Hippocampal formation (tissue), 2 donors: ENCODE data around the gene AACS.
A peak's percentile ranks its signal among the peaks of the same experiment; 100 is the strongest.
"Not testable (repeated sequence)": the region's sequence is repeated elsewhere in the genome, so short reads cannot be mapped to it uniquely, and the experiment has no call there.

Experiments
- DNase-seq, 2 donors: peaks; one replicate each; lab custom pipeline; 2025; lab: John Stamatoyannopoulos, UW

The AACS gene

DNA sequence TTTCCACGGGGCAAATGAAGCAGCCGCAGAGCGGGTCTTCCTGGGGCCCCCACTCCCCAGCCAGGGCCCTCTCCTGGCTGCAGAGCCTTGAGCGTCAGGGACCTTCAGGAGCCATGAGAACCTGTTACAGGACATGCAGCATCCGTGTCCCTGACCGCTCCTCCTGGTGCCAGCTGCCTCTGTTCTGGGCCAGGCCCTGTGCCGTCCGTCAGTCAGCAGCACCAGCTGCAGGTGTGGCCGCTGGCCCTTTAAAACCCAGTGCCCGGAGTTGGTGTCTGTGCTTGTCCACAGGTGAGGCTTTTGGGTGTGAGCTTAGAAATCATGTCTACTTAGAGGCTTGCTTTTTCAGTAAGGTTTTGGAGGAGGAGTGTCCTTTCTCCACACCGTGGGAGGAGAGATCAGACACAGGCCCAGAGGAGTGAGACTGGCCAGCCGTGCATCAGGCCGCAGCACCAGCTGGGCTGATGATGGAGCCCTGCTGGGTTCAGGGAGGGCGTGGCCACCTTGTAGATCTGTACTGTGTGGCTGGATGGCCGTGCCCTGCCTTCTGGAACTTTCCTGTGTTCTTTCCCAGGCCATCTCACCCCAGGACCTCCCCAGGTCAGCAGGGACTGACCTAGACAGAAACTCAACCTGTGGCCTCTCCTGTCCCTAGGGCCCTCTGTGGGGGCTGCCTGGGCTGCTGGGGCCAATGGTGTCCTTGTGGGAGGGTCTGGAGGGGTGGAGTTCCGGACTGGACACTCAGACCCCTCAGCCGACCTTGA, 27.1 kb downstream of the AACS start:
- no peak for DNase-seq

- no peak for DNase-seq
These were observed 27.8 kb downstream of the AACS start for GRCh38 chr12:125092872-125093680.

GRCh38 chr12:125093681-125094330, 28.6 kb downstream of the AACS start:
- peak in 1 of 2 donors; percentile 26 for DNase-seq

- no peak for DNase-seq
These were observed 31.7 kb downstream of the AACS start for GRCh38 chr12:125096894-125097293.

DNA sequence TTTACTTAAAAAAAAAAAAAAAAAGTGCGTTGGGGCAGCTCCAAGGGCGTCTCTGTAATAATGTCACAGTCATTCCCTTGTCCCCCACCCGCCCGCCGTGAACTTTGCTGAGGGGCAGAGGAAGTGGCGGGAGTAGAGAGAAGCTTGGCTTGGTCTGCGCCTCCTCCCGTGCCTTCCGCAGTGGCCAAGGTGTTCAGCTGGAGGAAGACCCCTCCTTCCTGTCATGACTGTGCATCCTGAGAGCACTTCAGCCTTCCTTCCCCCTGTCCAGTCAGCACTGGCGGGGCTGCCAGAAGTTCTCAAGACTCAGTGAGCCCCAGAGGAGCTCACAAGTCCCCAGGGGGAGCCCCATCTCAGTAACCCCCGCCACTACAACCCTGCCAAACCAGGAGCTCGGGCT, 32.2 kb downstream of the AACS start:
- no peak for DNase-seq

GRCh38 chr12:125098676-125099408, 33.6 kb downstream of the AACS start:
- DNase-seq = no peak

GRCh38 chr12:125099409-125099782, 34.2 kb downstream of the AACS start:
- DNase-seq = no peak

DNA sequence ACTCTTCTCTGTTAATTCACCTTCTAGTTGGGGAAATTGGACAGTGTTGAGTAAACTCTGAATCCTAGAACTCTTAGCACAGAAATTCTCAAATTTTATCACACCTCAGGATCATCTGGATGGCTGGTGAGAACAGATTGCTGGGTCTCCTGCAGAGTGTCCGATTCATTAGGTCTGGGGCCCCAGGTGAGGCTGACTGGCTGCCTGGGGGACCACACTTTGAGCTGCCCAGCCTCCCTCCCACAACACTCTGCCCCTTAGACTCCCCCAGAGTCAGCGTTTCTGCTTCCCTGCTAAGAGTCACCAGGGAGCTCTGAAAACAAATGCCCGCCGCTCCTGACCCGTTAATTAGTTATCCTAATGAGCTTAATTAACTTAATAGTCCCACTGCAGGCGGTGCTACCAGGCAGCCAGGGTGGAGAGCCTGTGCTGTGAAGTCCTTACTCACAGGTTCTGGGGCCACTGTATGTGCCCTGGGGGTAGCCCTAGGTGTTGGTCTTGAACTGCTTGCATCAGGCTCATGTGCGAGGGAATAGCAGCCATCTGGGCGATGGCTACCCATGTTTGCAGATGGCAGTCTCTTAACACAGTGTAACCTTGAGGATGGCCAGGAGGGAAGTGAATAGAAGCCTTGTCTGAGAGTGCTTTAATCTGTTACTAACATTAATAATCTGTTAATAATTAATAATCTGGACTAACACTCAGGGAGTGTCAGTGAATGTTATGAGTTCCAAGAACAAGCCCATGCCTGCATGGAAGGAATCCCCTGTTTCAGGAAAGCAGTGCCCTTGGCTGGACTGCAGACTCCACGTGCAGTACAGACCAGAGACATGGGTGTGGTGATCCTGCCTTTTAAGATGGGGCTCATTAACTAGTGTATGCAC, 35.6 kb downstream of the AACS start:
- DNase-seq = no peak

DNA sequence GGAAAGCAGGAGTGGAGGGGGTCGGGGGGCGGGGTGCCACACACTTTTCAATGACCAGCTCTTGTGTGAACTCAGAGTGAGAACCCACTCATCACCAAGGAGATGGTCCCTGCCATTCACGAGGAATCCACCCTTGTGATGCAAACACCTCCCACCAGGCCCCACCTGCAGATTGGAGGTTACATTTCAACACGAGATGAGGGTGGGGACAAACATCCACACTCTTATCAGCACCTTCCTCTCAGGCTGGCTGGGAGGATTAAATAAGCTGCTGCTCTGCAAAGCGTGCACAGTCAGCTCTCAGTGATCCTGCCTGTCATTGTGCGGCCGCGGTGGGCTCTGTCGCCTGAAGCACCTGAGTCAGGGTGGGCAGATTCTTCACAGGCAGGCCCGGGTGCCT, 39.7 kb downstream of the AACS start:
- DNase-seq = no peak

DNA sequence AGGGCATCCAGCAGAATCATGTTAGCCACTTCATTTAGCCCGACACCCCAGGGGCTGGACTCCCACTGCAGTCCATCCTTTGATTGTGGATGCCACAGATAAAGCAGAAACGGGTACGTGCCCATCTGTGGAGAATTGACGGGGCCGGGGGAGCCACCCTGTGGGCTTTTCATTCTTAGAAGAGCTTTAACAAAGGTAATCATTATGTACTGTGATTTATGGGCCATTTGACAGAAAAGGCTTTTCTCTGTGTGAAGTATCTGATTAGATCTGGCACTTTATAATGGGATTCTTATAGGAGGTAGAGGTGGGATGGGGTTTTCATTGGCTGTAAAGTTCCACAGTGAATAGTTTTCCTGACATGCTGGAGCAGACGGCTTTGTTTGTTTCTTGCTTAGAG, 40.4 kb downstream of the AACS start:
- no peak for DNase-seq

- no peak for DNase-seq
These were observed 45.6 kb downstream of the AACS start for GRCh38 chr12:125110641-125111360.

DNA sequence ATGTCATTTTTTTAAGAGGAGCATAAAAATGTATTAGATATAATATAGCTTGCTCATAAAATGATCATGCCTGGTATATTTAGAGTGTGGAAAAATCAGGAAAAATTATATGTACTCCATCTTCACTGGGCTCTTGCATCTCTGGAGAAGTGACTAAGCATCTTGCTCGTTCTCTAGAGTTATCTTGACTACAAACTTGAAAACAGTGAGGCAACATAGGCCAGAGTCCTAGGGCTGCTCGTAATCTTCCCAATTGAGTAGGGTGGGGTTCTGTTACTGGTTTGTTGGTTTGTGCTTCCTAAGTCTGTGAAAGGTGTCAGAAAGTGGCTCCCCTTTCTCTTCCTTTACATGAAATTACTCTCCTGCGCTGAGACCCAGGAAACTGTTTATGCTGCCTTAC, 46.2 kb downstream of the AACS start:
- no peak for DNase-seq

DNA sequence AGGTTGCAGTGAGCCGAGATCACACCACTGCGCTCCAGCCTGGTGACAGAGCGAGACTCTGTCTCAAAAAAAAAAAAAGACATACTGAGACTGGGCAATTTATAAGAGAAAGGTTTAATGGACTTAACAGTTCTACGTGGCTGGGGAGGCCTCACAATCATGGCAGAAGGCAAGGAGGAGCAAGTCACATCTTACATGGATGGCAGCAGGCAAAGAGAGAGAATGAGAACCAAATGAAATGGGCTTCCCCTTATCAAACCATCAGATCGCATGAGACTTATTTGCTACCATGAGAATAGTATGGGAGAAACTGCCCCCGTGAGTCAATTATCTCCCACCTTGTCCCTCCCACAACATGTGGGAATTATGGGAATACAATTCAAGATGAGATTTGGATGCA, 47.4 kb downstream of the AACS start:
- not testable (repeated sequence) for DNase-seq

- DNase-seq = no peak
These were observed 48.0 kb downstream of the AACS start for GRCh38 chr12:125113263-125113662.

DNA sequence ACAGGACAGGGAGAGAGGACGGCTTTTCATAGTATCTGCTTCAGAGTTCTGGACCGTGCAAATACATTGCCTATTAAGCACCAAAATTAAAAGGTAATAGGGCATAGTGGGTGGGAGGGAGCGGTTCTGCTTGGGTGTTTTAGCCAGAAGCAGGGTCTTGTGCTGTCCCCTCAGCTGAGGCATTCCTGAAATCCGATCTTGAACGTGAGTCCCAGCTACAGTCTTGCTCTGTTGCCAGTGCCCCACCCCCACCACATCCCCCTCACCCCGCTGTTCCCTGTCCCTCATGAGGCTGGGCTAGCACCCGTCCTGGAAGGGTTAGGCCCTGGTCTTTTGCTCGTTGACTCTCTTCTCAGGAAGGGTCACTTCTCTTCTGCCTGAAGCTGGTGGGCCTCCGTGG, 48.6 kb downstream of the AACS start:
- DNase-seq = no peak

GRCh38 chr12:125114365-125115141, 49.3 kb downstream of the AACS start:
- DNase-seq = no peak

- no peak for DNase-seq
These were observed 55.3 kb downstream of the AACS start for GRCh38 chr12:125120566-125120965.

DNA sequence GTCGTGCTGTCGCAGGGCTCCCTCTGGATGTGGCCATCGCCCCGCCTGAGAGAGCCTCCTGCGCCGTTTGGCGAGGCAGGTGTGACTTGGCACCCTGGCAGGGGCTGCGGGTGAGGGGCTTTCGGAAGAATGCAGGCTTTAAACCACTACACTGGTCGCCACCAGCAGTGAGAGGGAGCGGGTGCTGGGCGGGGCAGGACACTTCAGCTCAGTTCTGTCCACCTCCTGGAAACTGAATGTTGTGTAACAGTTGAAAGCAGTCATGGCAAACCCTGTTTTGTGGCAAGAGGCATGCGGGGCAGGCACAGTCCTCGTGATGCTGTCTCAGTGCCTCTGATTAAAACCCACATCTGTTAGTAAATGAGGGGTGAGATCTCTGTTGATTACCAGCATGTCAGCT, 55.9 kb downstream of the AACS start:
- DNase-seq = no peak

- DNase-seq = no peak
These were observed 57.4 kb downstream of the AACS start for GRCh38 chr12:125122668-125123067.
